Measurements from ENCODE around the gene NOVA2.
A peak's percentile ranks its signal among the peaks of the same experiment; 100 is the strongest.

NOVA2 gene

GRCh38 chr19:45973553-45974338, at the start of gene NOVA2:
Gene NOVA2, minus strand, starts transcription at chr19:45973865. Its CDS starts 514 bp downstream, at chr19:45973351.
- DNase-seq = peak; percentile 65

- DNase-seq = no peak
Measured at GRCh38 chr19:46023311-46023779, 49.7 kb upstream of the NOVA2 start.

- DNase-seq = no peak
Measured at GRCh38 chr19:46022431-46023310, 49.0 kb upstream of the NOVA2 start, which contains the start of gene PGLYRP1. Gene PGLYRP1, minus strand, starts transcription at chr19:46023053. Its CDS starts 32 bp downstream, at chr19:46023021.

GRCh38 chr19:46022061-46022430, 48.4 kb upstream of the NOVA2 start:
- DNase-seq = no peak

- DNase-seq = no peak
Measured at GRCh38 chr19:46021531-46022041, 47.9 kb upstream of the NOVA2 start.

- no peak for DNase-seq
Measured at GRCh38 chr19:46020819-46021125, 47.1 kb upstream of the NOVA2 start.

- DNase-seq = no peak
Measured at GRCh38 chr19:46019270-46019669, 45.6 kb upstream of the NOVA2 start.

- DNase-seq = no peak
Measured at GRCh38 chr19:46018729-46019251, 45.1 kb upstream of the NOVA2 start.

GRCh38 chr19:46017874-46018675, 44.4 kb upstream of the NOVA2 start:
- no peak for DNase-seq

- DNase-seq = no peak
Measured at GRCh38 chr19:46017095-46017429, 43.4 kb upstream of the NOVA2 start.

GRCh38 chr19:46016426-46017094, 42.9 kb upstream of the NOVA2 start:
- peak; percentile 80 for DNase-seq

- peak; percentile 44 for DNase-seq
Measured at GRCh38 chr19:46015687-46016425, 42.2 kb upstream of the NOVA2 start.

- DNase-seq = peak; percentile 58
Measured at GRCh38 chr19:46014941-46015686, 41.4 kb upstream of the NOVA2 start.

GRCh38 chr19:46014534-46014933, 40.9 kb upstream of the NOVA2 start:
- no peak for DNase-seq

- DNase-seq = peak; percentile 23
Measured at GRCh38 chr19:46009530-46010510, 36.2 kb upstream of the NOVA2 start.

- DNase-seq = no peak
Measured at GRCh38 chr19:46006411-46006810, 32.7 kb upstream of the NOVA2 start.

GRCh38 chr19:46002678-46003275, 29.1 kb upstream of the NOVA2 start:
- no peak for DNase-seq

GRCh38 chr19:46000491-46001246, 27.0 kb upstream of the NOVA2 start:
- DNase-seq = peak; percentile 66

Data from NCI-H2171 treated with DMSO at 0.1 percent for 48 hours (cell line).